ENCODE measurements around the gene CLASP1.
"Not testable (repeated sequence)": the region's sequence is repeated elsewhere in the genome, so short reads cannot be mapped to it uniquely, and the experiment has no call there.

Gene CLASP1

GRCh38 chr2:121418494-121419058 is 230.7 kb downstream of the CLASP1 start:
- DNase-seq (ENCODE audit: low spot score), result no peak

- no peak for DNase-seq (ENCODE audit: low spot score)
Observed at GRCh38 chr2:121417826-121418225, 231.4 kb downstream of the CLASP1 start.

GRCh38 chr2:121415727-121416126 is 233.5 kb downstream of the CLASP1 start:
- no peak for DNase-seq (ENCODE audit: low spot score)

GRCh38 chr2:121412349-121412748 is 236.9 kb downstream of the CLASP1 start:
- no peak for DNase-seq (ENCODE audit: low spot score)

GRCh38 chr2:121409966-121410365 is 239.3 kb downstream of the CLASP1 start:
- no peak for DNase-seq (ENCODE audit: low spot score)

GRCh38 chr2:121409388-121409787 is 239.9 kb downstream of the CLASP1 start:
- DNase-seq (ENCODE audit: low spot score), result no peak

- DNase-seq (ENCODE audit: low spot score), result no peak
Observed at GRCh38 chr2:121408641-121409040, 240.6 kb downstream of the CLASP1 start.

- no peak for DNase-seq (ENCODE audit: low spot score)
Observed at GRCh38 chr2:121405233-121405632, 244.0 kb downstream of the CLASP1 start.

GRCh38 chr2:121400201-121400600 is 249.1 kb downstream of the CLASP1 start:
- no peak for DNase-seq (ENCODE audit: low spot score)

GRCh38 chr2:121398853-121399252 is 250.4 kb downstream of the CLASP1 start:
- no peak for DNase-seq (ENCODE audit: low spot score)

- DNase-seq (ENCODE audit: low spot score), result no peak
Observed at GRCh38 chr2:121390082-121390692, 259.1 kb downstream of the CLASP1 start.

- DNase-seq (ENCODE audit: low spot score), result no peak
Observed at GRCh38 chr2:121388371-121388770, 260.9 kb downstream of the CLASP1 start.

GRCh38 chr2:121387591-121388325 is 261.5 kb downstream of the CLASP1 start:
- no peak for DNase-seq (ENCODE audit: low spot score)

GRCh38 chr2:121386707-121387106 is 262.6 kb downstream of the CLASP1 start:
- no peak for DNase-seq (ENCODE audit: low spot score)

GRCh38 chr2:121386102-121386501 is 263.2 kb downstream of the CLASP1 start:
- DNase-seq (ENCODE audit: low spot score), result no peak

- no peak for DNase-seq (ENCODE audit: low spot score)
Observed at GRCh38 chr2:121382744-121383143, 266.5 kb downstream of the CLASP1 start.

- DNase-seq (ENCODE audit: low spot score), result no peak
Observed at GRCh38 chr2:121377646-121378045, 271.6 kb downstream of the CLASP1 start.

- no peak for DNase-seq (ENCODE audit: low spot score)
Observed at GRCh38 chr2:121376535-121377250, 272.6 kb downstream of the CLASP1 start.

- no peak for DNase-seq (ENCODE audit: low spot score)
Observed at GRCh38 chr2:121375621-121376159, 273.6 kb downstream of the CLASP1 start.

- DNase-seq (ENCODE audit: low spot score), result not testable (repeated sequence)
Observed at GRCh38 chr2:121374412-121375075, 274.7 kb downstream of the CLASP1 start.

- DNase-seq (ENCODE audit: low spot score), result no peak
Observed at GRCh38 chr2:121372721-121373353, 276.4 kb downstream of the CLASP1 start.

All from left forelimb (tissue), 1 donor.